NCI-H2029 (cell line): ENCODE data around the gene ESR2.
"Not testable (repeated sequence)": the region's sequence is repeated elsewhere in the genome, so short reads cannot be mapped to it uniquely, and the experiment has no call there.

Source experiments
- DNase-seq: peaks from one replicate; lab custom pipeline; 2025; lab: John Stamatoyannopoulos, UW

The ESR2 gene

DNA sequence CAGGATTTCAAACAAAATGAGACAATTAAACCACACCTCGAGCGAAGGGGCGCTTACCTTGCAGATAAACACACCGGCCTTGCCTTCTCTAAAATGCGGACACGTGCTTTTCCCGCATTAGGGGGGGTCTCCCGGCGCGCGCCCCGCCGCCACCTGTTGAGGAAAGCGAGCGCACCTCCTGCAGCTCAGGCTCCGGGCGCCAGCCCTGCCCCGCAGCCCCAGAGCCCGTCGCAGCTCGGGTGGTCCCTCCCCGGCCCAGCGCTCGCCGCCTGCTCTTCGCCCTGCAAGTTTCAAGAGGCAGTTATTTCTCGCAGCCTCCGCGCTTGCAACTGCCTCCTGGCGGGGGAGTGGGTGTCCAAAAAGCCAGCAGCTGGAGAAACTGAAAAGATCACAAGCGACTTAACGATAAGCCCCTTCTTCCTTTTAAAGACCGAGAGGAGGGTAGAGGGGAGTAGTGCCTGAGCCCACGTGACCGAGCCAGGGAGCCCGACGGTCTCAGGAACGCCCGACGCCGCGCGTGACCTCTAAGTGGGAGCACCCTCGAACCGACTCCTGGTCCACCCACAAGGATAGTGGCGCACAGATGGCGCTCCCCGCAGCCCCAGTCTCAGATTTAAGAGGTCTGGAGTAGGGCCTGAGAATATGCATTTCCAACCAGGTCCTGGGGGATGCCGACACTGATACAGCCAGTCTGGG, at the start of gene ESR2:
TSS of gene ESR2 (minus strand) at position 396 of the 696 bp plus-strand sequence. CDS start 11,386 bp downstream, outside the sequence.
- DNase-seq, result no peak

GRCh38 chr14:64340560-64341196, 46.5 kb upstream of the ESR2 start:
- no peak for DNase-seq

DNA sequence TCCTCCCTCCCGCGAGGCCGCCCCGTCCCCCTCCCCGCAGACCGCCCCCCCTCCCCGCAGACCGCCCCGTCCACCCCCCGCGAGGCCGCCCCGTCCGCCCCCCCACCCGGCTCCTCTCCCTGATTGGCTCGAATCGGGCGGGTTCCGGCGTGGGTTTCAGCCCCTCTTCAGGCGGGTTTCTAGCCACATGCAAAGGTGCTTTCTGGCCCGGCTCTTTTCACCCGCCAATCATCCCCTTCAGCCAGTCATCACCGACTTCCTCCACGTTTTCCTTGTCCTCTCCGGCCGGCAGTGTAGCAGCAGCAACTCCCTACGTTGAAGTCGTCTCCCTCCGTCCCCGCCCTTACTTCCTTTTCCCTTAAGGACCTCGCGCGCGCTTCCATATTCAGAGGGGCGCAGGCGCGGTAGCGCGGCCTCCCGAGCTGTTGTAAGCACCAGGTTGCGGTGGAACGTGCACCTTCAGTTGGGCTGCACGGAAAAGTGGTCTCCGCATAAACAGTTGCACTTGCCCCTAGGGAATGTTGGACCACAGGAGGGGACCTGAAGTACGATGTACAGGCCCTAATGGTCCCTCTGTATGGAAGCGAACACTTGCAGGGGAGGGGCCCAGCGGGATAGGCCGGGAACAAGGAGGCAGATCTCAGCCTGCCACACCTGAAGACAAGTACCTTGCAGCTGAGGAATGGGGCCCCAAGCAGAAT, 44.6 kb upstream of the ESR2 start:
- peak; percentile 89 for DNase-seq

- peak; percentile 63 for DNase-seq
Measured at GRCh38 chr14:64337888-64338615, 43.9 kb upstream of the ESR2 start.

- no peak for DNase-seq
Measured at GRCh38 chr14:64329149-64329548, 35.0 kb upstream of the ESR2 start.

GRCh38 chr14:64326502-64326901, 32.3 kb upstream of the ESR2 start:
- no peak for DNase-seq

DNA sequence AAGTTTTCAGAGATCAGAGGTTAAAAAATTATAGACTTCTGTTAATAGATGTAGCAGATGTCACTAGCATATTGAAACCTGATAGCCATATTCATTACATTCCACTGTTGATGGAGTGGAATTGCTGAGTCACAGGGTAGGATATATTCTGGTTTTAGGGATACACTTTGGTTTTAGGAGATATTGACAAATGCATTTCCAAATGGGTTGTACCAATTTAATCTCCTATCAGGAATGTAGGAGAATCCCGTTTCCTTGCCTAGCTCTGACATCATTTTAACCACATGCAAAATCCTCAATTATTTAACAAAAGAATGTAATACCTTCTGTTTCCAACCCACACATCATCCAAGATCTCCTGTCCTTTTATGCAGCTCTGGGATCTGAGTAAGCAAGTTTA, 30.7 kb upstream of the ESR2 start:
- DNase-seq, result no peak

GRCh38 chr14:64324461-64324860, 30.3 kb upstream of the ESR2 start:
- DNase-seq, result no peak

GRCh38 chr14:64320362-64320761, 26.2 kb upstream of the ESR2 start:
- not testable (repeated sequence) for DNase-seq

- DNase-seq, result not testable (repeated sequence)
Measured at GRCh38 chr14:64318695-64319094, 24.5 kb upstream of the ESR2 start.

DNA sequence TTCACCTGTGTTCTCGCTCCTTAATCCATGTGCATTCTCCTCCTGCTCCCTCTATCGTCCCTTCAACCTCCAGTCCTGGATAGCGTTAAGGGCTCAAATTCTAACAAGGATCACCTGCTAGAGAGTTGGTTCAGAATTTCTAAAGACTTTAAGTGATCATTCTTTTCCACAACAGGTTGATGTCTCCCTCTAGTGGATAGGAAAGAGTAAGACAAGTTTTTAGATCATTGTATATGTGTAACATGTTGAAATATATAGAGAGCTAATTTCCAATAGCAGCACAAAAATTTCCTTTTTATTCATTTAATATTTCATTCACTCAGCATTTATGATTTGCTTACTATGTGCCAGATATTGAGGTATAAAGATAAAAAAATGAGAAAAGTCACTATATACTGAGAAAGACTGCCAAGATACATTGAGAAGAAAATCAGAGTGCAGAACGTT, 9.3 kb upstream of the ESR2 start:
- peak; percentile 19 for DNase-seq

- DNase-seq, result no peak
Measured at GRCh38 chr14:64298773-64299172, 4.6 kb upstream of the ESR2 start.

DNA sequence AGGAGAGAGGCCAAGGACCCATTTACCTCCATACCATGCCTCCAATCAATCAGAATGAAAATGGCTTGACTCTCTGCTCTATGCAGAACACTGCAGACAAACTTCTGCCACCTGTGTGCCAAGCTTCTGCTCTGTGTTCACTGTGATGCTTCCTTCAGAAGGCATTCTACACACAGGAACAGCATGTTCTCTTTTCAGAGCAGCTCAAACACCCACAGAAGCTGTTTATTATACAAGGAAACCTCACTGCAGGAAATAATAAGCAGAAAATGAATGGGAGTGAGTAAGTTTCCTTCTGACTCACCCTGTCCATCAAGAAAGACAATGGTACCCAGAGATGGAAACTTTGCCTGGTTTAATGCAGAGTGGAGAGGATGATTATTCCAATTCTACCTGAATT, 2.4 kb upstream of the ESR2 start:
- no peak for DNase-seq

GRCh38 chr14:64294672-64295413, 672 bp upstream of the ESR2 start:
- peak; percentile 28 for DNase-seq

DNA sequence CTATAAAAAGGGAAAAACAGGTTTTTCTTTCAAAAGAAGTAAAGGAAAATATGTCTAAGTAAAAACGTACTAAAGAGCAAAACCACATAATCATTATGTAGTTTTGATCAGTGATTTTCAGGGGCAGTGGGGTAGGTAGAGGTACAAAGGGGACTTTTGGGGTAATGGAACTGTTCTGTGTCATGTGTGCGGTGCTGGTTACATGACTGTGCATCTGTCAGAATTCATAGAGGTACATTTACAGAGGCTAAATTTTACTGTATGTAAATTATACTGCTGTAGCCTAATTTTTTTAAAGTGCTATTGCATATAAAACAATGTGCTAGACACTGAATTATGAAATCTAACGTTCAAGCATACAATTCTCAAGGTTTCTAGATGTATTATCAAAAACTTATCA, 2.0 kb downstream of the ESR2 start:
- DNase-seq, result no peak

DNA sequence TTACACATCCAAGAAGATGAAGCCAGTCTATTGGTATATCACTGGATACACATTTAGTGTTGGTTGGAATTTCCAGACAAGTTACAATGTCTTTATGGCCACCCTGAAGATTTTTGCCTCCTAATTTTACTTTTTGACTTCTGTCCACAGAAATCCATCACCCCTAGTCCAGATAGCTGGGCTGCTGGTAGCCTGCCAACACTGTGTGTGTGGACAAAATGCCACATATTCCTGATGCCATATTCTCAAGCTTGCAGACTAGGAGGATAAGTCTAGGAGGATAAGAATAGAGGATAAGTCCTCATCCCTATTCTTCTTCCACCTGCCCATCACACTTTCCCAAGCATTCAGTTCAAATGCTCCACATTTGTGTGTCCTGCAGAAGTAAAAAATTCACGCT, 4.6 kb downstream of the ESR2 start:
- DNase-seq, result no peak

- DNase-seq, result no peak
Measured at GRCh38 chr14:64281805-64282204, 12.4 kb downstream of the ESR2 start.

DNA sequence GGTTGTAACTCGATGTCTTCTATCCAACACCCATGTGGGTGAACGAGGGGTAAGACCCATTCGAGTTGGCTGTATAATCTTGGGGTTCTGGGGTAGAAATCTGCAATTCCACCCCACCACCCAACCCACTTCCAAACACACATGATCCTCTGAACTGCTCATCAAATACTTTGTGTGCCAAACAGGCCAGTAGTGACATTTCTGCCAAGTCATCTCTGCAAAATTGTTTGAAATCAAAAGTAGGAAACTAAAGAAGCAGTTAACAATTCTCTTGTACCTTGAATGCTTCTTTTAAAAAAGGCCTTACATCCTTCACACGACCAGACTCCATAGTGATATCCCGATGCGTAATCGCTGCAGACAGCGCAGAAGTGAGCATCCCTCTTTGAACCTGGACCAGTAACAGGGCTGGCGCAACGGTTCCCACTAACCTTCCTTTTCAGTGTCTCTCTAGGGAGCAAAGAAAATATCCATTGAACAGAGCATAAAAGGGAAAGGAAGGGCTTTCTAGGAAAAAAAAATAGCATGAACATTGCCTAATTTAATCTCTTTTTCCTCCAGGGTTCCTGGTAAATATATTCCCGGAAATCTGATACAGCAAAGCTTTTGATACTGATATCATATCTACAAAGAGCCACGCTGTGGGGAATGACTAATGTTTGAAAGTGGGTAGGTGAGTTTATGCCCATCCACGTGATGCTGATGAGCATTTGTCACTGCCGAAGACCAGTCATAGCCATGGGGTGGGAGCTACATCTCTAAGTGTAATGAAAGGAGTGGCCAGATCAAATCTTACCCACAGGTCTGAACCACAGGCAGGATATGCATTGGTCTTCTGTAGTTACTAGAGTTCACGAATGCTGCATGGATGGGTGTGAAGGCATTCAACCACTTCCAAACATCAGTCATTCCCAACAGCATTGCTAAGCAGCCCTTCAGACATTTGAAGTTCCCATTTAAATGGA, 14.2 kb downstream of the ESR2 start:
- DNase-seq, result no peak

DNA sequence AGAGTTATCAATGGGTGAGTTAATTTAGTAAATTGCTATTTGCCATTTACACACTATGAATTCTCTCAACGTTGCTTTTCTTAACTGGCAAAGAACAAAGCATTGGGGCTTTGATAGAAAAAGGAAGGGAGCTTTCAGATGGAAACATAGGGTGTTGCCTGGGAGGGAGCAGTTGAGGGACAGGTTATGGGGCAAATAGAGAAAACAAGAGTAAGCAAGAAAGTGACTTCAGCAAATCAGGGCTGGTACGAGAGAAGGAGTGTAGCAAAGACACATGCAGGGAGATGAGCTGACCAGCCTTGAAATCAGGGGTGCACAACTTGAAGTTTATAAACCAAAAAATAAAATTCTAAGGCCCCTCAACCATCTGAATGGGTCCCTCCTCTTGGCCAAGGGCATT, 15.7 kb downstream of the ESR2 start:
- no peak for DNase-seq

DNA sequence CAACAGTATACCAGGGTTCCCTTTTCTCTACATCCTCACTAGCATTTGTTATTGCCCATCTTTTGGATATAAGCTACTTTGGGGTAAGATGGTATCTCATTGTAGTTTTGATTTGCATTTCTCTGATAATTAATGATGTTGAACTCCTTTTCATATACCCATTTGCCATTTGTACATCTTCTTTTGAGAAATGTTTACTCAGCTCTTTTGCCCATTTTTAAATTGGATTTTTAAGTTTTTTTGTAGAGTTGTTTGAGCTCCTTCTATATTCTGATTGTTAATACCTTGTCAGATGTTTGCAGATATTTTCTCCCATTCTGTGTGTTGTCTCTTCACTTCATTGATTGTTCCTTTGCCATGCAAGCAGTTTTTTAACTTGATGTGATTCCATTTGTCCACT, 22.2 kb downstream of the ESR2 start:
- DNase-seq, result no peak

GRCh38 chr14:64266239-64266638, 27.9 kb downstream of the ESR2 start:
- DNase-seq, result no peak
